Measurements from ENCODE around the gene ATG9A. TPM values are rescaled to one million over a fixed set of nuclear protein-coding genes. Genes with fewer than 3 reads are reported as not detected.

The ATG9A gene
- total and polyA plus RNA-seq, 2 of the 8 experiments (the other 6 are each of a cell fraction or from before 2014, with no cell fraction given), result 43.6 to 66.8 TPM

DNA sequence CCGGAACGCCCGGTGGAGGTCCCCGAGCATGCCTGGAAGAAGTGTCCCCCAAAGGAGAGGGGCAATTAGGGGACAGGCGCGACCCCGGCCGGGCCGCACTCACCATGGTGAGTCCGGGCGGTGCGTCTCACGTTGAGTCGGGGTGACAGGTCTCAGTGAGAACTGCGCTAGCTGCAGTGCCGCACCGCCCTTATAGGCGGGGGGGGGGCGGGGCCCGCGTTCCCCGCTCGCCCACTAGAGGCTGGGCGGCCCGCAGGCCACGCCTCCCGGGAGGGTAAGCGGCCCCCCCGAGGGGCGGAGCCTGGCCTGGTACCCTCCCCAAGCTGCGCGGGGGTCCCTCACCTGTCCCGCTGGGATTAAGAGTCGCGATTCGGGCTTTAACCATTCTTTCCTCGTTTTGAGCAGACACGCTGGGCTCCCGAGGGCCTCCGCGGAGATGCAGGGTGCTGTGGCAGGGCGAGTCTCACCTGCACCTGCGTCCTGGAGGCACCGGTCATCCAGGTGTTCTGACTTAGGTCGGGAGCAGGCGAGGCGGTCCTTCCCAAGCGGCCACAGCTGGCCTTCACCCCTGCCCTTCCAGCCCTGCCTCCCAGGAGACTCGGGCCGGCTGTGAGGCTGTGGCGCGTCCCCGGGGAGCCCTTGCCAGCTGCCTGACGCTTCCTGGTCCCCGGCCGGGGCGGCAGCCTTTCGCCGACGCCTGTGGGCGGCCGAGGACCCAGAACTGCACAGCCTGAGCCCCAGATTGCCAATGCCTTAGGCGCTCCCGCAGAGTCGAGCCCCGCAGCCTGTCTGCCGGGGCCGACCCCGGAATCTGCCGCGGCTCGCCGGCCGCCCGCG, 24.5 kb upstream of the ATG9A start, which contains the start of gene TUBA4A:
TSS of gene TUBA4A (minus strand) at position 166 of the 837 bp plus-strand sequence. CDS start at position 106, 60 bp downstream.
- no peak within 1 kb of the TSS for H3K27ac ChIP-seq (ENCODE audit: low read depth, low read length)
- no peak for FAIRE-seq
- POLR2A ChIA-PET (ENCODE audit: partially characterized antibody), result interaction anchor here (0.6 to 14.9 kb wide), 14 partner anchors 9 to 194 kb away, joined by 3 to 190 read pairs (median 6); partner anchors contain the start of genes ABCB6, ANKZF1, ATG9A and DNAJB2
- TF ChIP-seq PHF8 (conservative IDR thresholded peaks at IDR 0.05; ENCODE audit: low read depth, low read length) (0 out of 2 replicates have a peak, but pooled peaks have one; percentile 30), NRF1 (IDR thresholded peaks at IDR 0.05; ENCODE audit: low read depth, low read length) (0 out of 2 replicates have a peak, but pooled peaks have one; percentile 5), EP300 (IDR thresholded peaks at IDR 0.05; ENCODE audit: borderline replicate concordance in 1 of 2, low read depth in 2 of 2, low read length in 2 of 2) (no peak), SP4 (IDR thresholded peaks at IDR 0.05; ENCODE audit: low read length) (peak; percentile 79), KDM4A (IDR thresholded peaks at IDR 0.05; ENCODE audit: low read depth, low read length, severe bottlenecking) (peak; percentile 55), RFX5 (IDR thresholded peaks at IDR 0.05; ENCODE audit: borderline replicate concordance, low read depth, low read length) (no peak), TCF12 (IDR thresholded peaks at IDR 0.05; ENCODE audit: low read depth, low read length) (peak; percentile 44; the same call in 1 of the 2 replicates), SIRT6 (IDR thresholded peaks at IDR 0.05; ENCODE audit: low read length) (no peak), HDAC2 (IDR thresholded peaks at IDR 0.05; ENCODE audit: borderline replicate concordance in 1 of 2, low read depth in 2 of 2, low read length in 2 of 2) (peak in 1 of 2 experiments; percentile 27; a peak in 1 of 4 replicates)
- TF ChIP-seq, protein P1, sequence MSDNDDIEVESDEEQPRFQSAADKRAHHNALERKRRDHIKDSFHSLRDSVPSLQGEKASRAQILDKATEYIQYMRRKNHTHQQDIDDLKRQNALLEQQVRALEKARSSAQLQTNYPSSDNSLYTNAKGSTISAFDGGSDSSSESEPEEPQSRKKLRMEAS (IDR thresholded peaks at IDR 0.05), result peak; percentile 31

More for the DNA sequence above, 24.5 kb upstream of the ATG9A start, which contains the start of gene TUBA4A:
- Histone ChIP-seq H3K23me2 (ENCODE audit: low read depth, low read length) (peaks cover 17% of the 10 kb centered on the region), H3K4me1 (replicated peaks in 1 of 4; ENCODE audit: control insufficient read depth in 3 of 4, insufficient read depth in 4 of 4, low read length in 3 of 4) (peaks cover 5 to 12% (median 9%) of the 10 kb centered on the region in 4 experiments), H3K9me3 (ENCODE audit: insufficient read depth in 2 of 2, low read depth in 1 of 2, low read length in 1 of 2) (no peaks in the 10 kb centered on the region), H2BK15ac (ENCODE audit: low read length) (no peak within 1 kb of the TSS), H3K56ac (replicated peaks; ENCODE audit: insufficient read length, low read depth, low read length) (no peak within 1 kb of the TSS), H3K14ac (ENCODE audit: insufficient read length) (no peak within 1 kb of the TSS), H3K79me2 (ENCODE audit: control insufficient read depth in 1 of 2, insufficient read depth in 2 of 2, low read length in 2 of 2) (no peaks in the 10 kb centered on the region), H3K36me3 (ENCODE audit: control insufficient read depth in 2 of 4, insufficient read depth in 4 of 4, low read length in 3 of 4) (peaks cover 0 to 9% (median 3%) of the 10 kb centered on the region in 4 experiments; a peak in 4 of 8 replicates), H3K9ac (replicated peaks in 1 of 4; ENCODE audit: extremely low read depth in 1 of 4, low read depth in 3 of 4, low read length in 3 of 4) (peak within 1 kb of the TSS in 2 of 4 experiments; percentile 17 to 20; a peak in 3 of 7 replicates), H2AK5ac (ENCODE audit: low read depth, low read length) (no peak within 1 kb of the TSS), H3K4me3 (ENCODE audit: extremely low read depth in 1 of 4, insufficient read depth in 2 of 4, low read depth in 3 of 4, low read length in 4 of 4) (peak within 1 kb of the TSS; percentile 46 to 64 (median 57)), H3K4ac (replicated peaks; ENCODE audit: insufficient read length, low read depth, low read length) (peak within 1 kb of the TSS; percentile 71), H3K23ac (ENCODE audit: insufficient read length) (no peak within 1 kb of the TSS), H4K8ac (ENCODE audit: extremely low read depth, insufficient read depth, low read length) (peak within 1 kb of the TSS; percentile 88), H4K20me1 (replicated peaks in 1 of 2; ENCODE audit: control insufficient read depth in 1 of 2, insufficient read depth in 2 of 2, low read length in 2 of 2) (peaks cover 0 to 2% of the 10 kb centered on the region in 2 experiments), H2BK12ac (ENCODE audit: low read depth, low read length) (peak within 1 kb of the TSS; percentile 80; the same call in 1 of the 2 replicates), H3K18ac (ENCODE audit: extremely low read depth, low read length) (peak within 1 kb of the TSS; percentile 95), H2BK5ac (ENCODE audit: low read depth, low read length) (peak within 1 kb of the TSS; percentile 44; the same call in 1 of the 2 replicates), H3K4me2 (ENCODE audit: insufficient read depth in 1 of 2, low read depth in 2 of 2, low read length in 2 of 2) (peak within 1 kb of the TSS; percentile 85 to 92), H3K27me3 (replicated peaks in 1 of 4; ENCODE audit: control insufficient read depth in 3 of 4, extremely low read depth in 1 of 4, insufficient read depth in 3 of 4, low read length in 3 of 4) (peaks cover 16 to 43% (median 36%) of the 10 kb centered on the region in 4 experiments), H3K79me1 (ENCODE audit: low read depth, low read length) (peaks cover 2% of the 10 kb centered on the region; the same call in 1 of the 2 replicates), H4K5ac (ENCODE audit: insufficient read length, low read depth, low read length) (no peak within 1 kb of the TSS), H2AFZ (ENCODE audit: low read length) (peak within 1 kb of the TSS; percentile 14; the same call in 1 of the 2 replicates), H4K91ac (replicated peaks; ENCODE audit: insufficient read length, low read length) (no peak within 1 kb of the TSS), H2BK20ac (ENCODE audit: low read length) (no peak within 1 kb of the TSS), H2BK120ac (replicated peaks; ENCODE audit: low read depth, low read length) (no peak within 1 kb of the TSS)
- DNase-seq (ENCODE audit: low read depth in 1 of 2, low spot score in 2 of 2), result peak in 1 of 2 experiments; percentile 89
- CTCF ChIA-PET (ENCODE audit: partially characterized antibody), result interaction anchor here (0.6 to 6.6 kb wide), 7 partner anchors 9 to 98 kb away, joined by 3 to 118 read pairs (median 5); partner anchors contain the start of genes DNAJB2, GLB1L and STK16
- WGBS, 2 experiments (ENCODE audit: extremely low coverage in 1 of 2, insufficient coverage in 1 of 2, insufficient read length in 1 of 2, insufficient replicate concordance in 2 of 2, low coverage in 1 of 2, low lambda C conversion rate in 2 of 2, missing lambda C conversion rate in 1 of 2), result 2% methylated on average over 53 of the region's 76 CpGs; no CpG with 5 or more reads in 1 of the 2 experiments
